PC-3 (cell line): ENCODE results near the gene UCP2.

ENCODE experiments used
- EZH2phosphoT487 ChIP-seq: fragments of 300-600 bp; sonication (generic); IDR thresholded peaks from 2 replicates; pipeline ENCODE4 v1.6.1; 2018; ENCODE audit warnings: mild to moderate bottlenecking, antibody characterized with exemption, low read length, borderline replicate concordance
- TF ChIP-seq, protein P1 (sequence below): fragments of 300-600 bp; sonication (generic); conservative IDR thresholded peaks from 2 replicates; pipeline ENCODE4 v1.5.1; 2017; ENCODE audit warnings: antibody characterized with exemption, low read depth, mild to moderate bottlenecking, low read length

DNA sequence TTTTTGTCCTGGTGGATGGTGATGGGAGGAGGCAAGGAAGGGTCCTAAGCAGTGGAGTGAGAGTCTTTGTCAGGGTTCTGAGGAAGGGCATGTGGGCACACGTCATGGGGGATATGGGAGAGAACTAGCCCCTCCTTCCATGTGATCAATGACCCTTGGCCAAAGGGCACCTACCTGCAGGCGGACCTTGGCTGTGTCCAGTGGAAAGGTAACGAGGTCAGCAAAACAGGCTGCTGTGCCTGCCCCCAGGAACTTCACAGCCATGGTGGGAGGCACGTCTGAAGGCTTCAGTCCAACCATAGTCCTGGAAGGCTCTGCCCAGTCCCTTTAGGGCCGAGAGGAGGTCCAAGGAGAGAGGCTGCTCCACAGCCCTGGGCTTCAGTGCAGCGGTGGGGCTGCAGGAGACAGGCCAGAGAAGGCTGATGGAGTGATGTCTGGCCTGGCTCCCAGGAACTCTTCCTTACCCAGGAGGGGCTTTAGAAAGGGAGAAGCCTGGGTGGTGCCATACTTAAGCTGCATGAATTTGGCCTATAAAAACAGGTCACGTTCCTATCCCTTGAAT is 24.2 kb upstream of the UCP2 start:
- TF ChIP-seq, protein P1, sequence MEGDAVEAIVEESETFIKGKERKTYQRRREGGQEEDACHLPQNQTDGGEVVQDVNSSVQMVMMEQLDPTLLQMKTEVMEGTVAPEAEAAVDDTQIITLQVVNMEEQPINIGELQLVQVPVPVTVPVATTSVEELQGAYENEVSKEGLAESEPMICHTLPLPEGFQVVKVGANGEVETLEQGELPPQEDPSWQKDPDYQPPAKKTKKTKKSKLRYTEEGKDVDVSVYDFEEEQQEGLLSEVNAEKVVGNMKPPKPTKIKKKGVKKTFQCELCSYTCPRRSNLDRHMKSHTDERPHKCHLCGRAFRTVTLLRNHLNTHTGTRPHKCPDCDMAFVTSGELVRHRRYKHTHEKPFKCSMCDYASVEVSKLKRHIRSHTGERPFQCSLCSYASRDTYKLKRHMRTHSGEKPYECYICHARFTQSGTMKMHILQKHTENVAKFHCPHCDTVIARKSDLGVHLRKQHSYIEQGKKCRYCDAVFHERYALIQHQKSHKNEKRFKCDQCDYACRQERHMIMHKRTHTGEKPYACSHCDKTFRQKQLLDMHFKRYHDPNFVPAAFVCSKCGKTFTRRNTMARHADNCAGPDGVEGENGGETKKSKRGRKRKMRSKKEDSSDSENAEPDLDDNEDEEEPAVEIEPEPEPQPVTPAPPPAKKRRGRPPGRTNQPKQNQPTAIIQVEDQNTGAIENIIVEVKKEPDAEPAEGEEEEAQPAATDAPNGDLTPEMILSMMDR = no peak
- no peak for TF ChIP-seq EZH2phosphoT487
